NCI-H510A (cell line): ENCODE measurements around the gene ROBO2.
"Not testable (repeated sequence)": the region's sequence is repeated elsewhere in the genome, so short reads cannot be mapped to it uniquely, and the experiment has no call there.

Source experiments
- DNase-seq: peaks from one replicate; lab custom pipeline; 2025; lab: John Stamatoyannopoulos, UW

ROBO2 gene

GRCh38 chr3:77338195-77338594 is 298.3 kb downstream of the ROBO2 start:
- DNase-seq: no peak

DNA sequence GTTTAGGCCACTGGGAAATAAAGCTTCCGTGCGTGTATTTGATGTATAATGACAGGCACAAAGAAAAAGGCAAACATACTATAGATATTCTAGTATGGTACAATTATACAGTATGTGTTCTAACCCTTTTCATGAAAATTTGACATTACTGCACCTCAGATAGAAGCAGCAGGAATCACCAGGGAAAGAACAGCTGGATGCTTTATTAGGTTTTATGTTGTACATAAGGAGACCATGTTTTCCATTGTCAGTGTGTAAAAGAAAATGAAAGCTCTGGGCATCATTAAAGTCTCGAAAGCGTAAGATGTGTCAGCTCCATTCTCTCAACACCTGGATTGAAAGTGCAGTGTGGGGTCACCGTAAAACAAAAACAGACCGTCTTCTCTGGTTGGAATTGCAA is 302.1 kb downstream of the ROBO2 start:
- DNase-seq: no peak

- DNase-seq: no peak
Observed at GRCh38 chr3:77342688-77343087, 302.8 kb downstream of the ROBO2 start.

DNA sequence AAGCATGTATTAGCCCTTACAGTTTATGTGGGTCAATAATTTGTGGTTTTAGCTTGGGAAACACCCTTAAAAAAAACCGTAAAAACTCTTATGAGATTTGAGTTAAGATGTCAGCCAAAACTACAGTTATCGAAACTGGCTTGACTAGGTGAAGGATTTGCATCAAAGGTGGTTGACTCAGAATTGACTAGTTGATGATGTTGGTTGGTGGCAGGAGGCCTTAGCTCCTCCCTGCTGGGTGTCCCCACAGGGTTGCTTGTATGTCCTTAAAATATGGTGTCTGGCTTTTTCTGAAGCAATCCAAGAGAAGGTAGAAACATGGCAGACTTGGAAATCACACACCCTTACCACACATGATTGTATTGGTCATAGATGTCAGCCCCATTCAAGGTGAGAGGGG is 305.1 kb downstream of the ROBO2 start:
- no peak for DNase-seq

DNA sequence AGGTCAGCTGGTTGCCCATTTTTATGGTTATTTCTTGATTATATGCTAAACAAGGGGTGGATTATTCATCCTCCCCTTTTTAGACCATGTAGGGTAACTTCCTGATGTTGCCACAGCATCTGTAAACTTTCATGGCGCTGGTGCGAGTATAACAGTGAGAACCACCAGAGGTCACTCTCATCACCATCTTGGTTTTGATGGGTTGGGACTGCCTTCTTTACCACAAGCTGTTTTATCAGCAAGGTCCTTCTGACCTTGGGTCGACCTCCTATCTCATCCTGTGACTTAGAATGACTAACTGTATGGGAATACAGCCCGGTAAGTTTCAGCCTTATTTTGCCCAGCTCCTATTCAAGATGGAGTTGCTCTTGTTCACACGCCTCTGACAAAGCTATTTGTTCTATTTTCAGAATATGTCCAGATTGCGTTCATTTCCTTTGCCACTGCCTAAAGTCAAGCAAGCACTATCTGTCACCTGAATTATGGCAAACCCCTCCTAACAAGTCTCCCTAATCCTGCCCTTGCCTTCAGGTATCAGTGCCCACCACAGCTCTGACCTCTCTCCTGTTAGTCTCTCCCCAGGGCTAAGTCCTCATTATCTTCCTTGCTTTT is 308.5 kb downstream of the ROBO2 start:
- DNase-seq: no peak

- DNase-seq: no peak
Observed at GRCh38 chr3:77354958-77355357, 315.1 kb downstream of the ROBO2 start.

- no peak for DNase-seq
Observed at GRCh38 chr3:77362936-77363335, 323.0 kb downstream of the ROBO2 start.

- DNase-seq: no peak
Observed at GRCh38 chr3:77365152-77365551, 325.3 kb downstream of the ROBO2 start.

DNA sequence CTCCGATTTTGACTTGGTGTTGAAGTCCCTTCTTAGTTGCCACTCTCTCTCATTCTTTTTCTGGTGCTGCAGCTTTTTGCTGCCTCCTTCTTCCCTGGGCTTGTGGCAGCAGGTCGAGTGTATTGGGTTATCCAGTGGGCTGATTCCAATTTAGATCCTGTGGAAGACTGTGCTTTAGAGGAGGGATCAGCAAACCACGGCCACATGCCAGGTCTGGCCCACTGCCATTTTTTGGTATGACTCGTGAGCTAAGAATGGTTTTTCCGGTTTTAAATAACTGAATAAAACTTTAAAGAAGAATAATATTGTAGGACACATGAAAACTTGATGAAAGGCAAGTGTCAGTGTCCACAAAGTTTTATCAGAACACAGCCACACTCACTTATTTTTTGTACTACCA is 330.5 kb downstream of the ROBO2 start:
- no peak for DNase-seq

GRCh38 chr3:77372018-77372417 is 332.1 kb downstream of the ROBO2 start:
- DNase-seq: no peak

- no peak for DNase-seq
Observed at GRCh38 chr3:77372634-77373346, 332.9 kb downstream of the ROBO2 start.

- no peak for DNase-seq
Observed at GRCh38 chr3:77373619-77374018, 333.7 kb downstream of the ROBO2 start.

DNA sequence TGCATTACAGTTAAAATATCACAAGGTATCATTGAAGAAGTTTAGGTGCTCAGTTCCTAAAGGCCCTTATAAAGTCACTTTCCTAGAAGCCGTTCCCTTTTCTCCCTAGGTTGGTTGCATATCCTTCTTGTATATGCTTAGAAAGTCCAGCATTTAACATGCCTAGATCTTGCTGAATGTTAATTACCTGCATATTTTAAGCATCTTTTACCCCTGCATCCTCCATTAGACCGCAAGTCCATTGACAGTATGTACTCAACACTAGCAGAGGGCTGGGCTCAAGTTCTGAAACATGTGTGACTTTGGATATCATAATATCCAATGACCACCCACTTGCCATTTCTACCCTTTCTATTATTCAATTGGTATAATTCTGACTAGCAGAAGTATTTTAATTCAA is 336.6 kb downstream of the ROBO2 start:
- no peak for DNase-seq

- DNase-seq: no peak
Observed at GRCh38 chr3:77377717-77378116, 337.8 kb downstream of the ROBO2 start.

DNA sequence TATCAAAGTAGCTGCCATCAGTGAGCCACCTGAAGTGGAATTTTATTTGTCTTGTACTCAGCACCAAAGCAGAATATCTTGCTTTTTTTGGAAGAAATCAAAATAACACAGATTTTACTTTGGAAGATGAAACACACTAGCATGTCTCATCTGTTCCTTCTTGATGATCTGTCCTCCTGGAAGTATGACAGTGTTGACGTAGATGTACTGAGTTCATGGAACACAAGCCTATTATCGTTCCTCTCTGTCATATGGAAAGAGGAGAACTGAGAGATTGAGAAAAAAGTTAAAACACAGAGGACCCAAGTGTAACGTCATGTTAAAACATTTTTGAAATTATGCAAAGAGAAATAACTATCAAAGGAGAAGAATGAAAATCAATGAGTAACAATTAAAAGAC is 340.2 kb downstream of the ROBO2 start:
- DNase-seq: no peak

DNA sequence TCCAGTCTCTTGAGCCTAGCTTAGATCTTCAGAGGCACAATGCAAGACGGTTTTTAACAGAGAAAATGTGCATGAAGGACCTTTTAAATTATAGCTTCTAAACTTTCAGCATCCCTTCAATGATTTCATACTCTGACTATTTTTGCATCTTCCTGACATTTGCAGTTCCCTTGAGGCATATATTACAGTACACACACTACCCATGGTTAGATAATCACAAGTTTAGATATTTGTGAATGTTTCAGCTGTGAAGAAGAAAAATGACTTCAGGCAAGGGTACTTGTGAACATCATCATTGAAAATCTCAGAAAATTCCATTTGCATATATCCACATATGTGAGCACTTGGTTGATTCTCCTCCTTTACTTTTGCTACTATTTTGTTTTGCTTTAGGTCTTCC is 341.5 kb downstream of the ROBO2 start:
- DNase-seq: no peak

DNA sequence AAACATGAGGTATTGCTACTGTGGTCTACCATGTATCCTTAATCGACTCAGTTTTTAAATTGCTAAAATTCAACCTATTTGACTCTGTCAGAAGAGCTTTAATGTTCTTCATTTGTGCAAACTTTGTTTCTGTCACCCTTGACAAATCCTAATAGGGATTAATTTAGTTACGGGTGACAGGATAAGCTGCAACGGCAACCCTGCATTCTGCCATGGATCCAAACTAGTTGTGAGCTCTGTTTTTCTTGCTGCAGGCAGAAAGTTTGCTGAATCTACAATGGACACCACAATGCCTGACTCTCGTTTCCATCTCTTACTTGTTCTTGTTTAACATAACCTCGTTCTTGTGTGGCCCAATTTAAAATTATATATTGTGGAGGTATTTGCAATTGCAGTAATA is 352.3 kb downstream of the ROBO2 start:
- no peak for DNase-seq

- DNase-seq: no peak
Observed at GRCh38 chr3:77394046-77394445, 354.1 kb downstream of the ROBO2 start.

DNA sequence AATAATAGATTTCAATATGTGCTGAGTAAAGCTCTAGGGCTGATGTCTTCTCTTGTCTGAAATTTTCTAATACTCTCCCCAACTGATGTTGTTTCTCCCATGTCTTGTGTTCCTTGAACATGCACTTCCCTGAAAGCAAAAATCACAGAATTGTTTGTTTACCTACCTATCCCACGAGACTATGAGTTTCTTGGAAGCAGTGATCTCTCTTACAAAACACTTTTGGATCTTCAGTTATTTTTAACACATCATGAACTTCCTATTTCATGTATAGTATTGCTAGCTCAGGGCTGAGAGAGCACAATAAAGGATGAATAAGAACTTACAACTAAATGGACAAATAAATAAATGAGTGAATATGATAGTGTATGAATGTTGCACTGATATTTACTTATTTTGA is 365.0 kb downstream of the ROBO2 start:
- no peak for DNase-seq

DNA sequence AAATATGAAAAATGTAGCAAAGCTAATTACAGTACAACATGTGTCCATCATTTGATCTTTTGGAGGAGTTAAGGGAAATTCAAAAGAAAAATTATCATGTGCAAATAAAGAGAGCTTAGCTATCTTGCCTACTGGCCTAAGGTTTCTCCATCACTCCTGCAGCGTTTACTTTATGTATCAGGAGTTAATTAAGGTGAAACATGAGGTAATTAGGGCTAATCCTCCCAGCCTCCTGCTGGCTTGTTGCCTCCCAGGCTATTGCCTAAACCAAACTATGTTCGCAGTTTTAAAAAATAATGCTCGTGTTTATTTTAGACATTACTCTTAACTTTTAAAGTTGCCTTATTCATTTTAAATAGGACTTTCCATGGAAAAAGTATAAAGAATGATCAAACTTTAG is 367.5 kb downstream of the ROBO2 start:
- DNase-seq: no peak

- not testable (repeated sequence) for DNase-seq
Observed at GRCh38 chr3:77410334-77410733, 370.4 kb downstream of the ROBO2 start.

- no peak for DNase-seq
Observed at GRCh38 chr3:77411334-77411733, 371.4 kb downstream of the ROBO2 start.

DNA sequence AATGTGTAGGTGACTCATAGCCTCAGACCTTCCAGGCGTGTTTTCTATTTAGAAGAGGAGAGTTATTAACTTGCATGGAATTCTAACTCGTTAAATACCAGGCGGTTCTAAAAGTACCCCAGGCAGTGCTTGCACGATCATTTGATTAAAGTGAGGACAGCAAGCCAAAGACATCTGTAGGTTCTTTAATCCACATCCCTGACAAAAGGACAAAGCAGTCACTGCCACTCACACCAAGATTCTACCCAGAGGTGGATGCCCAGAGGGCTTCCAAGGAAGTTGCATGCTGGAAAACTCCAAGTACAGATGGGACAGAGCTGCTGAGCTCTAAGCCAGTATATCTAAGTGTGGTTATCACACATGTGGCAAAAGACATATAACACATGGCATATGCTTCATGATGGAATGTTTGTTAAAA is 372.1 kb downstream of the ROBO2 start:
- DNase-seq: no peak

- no peak for DNase-seq
Observed at GRCh38 chr3:77412584-77412983, 372.7 kb downstream of the ROBO2 start.
